ENCODE measurements around the gene SLC44A5. TPM values are rescaled to one million over a fixed set of nuclear protein-coding genes. Genes with fewer than 3 reads are reported as not detected.
"Not testable (repeated sequence)": the region's sequence is repeated elsewhere in the genome, so short reads cannot be mapped to it uniquely, and the experiment has no call there.

SLC44A5 gene
- total RNA-seq, 1 donor from 2014 or later = not detected

GRCh38 chr1:75202751-75203150 is 408.2 kb downstream of the SLC44A5 start:
- intact Hi-C loops (cut with micrococcal nuclease) = loop anchor here (1.0 to 5.0 kb wide), 2 partner anchors 430 to 1365 kb away; no protein-coding TSS in a partner anchor

DNA sequence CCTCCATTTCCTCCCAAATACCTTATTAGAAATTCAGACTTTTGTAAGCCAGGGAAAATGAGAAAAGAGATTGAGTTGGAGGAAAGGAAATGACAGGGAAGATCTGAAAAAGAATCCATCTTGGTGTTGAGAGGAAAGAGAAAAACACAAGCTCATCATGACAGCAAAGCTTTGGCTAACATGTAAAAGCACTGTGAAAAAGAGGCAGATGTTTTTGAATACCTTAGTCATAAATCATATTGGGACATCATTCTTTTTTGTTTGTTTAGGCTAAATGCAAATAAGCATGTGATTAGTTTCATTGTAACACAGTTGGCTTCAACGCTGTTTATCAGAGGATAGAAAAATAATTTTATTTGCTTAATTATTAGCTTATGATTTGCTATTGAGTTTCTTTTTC is 412.2 kb downstream of the SLC44A5 start:
- intact Hi-C loops (cut with micrococcal nuclease) = no loop called here

DNA sequence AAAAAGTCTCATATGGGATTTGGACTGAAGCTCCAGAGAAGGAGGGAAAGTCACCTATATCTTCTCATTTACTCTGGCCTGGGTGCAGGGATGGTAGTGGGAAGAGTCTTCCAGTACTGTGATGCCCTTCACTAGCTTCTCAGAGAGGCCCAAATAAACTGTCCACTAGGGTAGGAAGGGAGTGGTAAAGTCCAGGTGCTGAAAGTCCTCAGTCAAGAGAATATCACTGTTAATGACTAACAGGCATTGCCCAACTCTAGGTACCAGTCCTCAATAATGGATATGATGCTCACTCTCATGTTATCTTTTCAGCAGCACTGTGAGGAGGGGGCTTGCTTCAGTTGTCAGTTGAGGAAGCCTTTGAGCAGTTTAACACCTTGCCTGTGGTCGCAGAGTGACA is 412.8 kb downstream of the SLC44A5 start:
- intact Hi-C loops (cut with micrococcal nuclease) = no loop called here

DNA sequence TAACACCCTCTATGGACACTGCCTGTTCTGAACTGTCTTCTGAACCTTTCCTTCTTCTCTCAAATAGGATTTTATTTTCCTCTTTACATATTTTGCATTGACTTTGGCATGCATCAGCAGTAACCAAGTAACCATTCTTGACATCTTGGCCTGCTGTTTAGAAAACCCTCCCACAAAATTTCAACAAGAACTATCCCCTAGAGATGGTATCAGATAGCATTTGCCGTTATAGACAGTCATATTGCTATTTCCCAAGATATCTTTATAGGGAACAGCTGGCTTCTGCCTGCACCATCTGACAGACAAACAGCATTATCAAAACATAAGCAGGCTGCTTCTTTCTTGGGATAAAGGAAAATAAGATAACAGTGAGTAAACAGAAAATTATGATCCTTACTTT is 422.0 kb downstream of the SLC44A5 start:
- intact Hi-C loops (cut with micrococcal nuclease) = no loop called here

GRCh38 chr1:75181214-75181955 is 429.5 kb downstream of the SLC44A5 start:
- intact Hi-C loops (cut with micrococcal nuclease) = not testable (repeated sequence)

GRCh38 chr1:75174031-75174760 is 436.7 kb downstream of the SLC44A5 start:
- intact Hi-C loops (cut with micrococcal nuclease) = no loop called here

DNA sequence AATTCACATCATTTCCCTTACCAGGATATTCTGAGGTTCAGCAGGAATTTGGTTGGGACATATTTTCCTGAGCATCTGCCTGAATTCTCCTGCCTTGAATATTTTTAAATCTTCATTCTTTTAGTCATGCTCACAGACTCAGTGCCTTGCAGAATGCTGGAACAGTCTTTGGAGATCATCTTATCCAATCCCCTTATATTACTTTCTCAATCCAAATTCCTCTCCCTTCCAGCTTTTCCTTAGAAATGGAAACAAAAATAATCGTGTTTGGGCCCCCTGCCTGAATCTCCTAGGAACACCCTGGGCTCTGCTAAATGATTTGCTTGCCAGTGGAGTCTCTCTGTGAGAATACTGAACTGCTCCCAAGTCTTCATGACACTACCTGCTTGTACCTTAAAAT is 438.4 kb downstream of the SLC44A5 start:
- intact Hi-C loops (cut with micrococcal nuclease) = no loop called here

DNA sequence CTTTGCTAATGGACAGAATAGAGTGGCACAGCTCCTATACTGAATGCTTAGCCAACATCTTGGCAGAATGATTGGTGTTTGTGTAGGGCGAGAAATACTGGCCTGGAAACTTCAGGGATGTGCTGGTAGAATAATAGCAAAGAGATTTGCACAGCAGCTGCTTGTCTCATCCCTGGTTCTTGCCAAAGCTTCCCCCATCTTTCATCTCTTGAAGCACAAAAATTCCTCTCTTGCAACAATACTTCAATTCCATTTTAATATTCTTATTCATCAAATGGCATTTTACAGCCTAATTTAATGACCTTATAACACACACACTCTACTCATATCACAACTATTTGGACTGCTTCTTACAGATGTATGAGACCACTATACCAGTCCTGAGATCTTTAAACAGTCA is 439.0 kb downstream of the SLC44A5 start:
- intact Hi-C loops (cut with micrococcal nuclease) = no loop called here

DNA sequence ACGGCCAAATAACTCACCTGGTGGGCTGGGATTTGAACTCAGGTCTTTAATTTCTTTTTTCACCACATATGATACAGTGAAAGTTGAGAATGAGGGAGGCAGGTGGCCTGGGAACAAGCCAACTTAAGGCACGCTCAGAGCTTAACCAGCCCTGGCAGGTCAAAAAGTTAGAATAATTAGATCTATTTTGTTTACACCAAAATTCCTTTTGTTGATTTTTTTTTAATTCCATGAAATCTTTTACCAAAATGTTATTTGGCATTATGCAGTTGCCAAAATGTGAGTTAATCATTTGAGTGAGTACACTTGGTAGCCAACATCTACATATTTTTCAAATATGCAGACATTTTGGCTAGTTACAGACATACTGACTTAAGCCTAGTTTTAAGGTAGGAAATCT is 439.9 kb downstream of the SLC44A5 start:
- intact Hi-C loops (cut with micrococcal nuclease) = no loop called here

DNA sequence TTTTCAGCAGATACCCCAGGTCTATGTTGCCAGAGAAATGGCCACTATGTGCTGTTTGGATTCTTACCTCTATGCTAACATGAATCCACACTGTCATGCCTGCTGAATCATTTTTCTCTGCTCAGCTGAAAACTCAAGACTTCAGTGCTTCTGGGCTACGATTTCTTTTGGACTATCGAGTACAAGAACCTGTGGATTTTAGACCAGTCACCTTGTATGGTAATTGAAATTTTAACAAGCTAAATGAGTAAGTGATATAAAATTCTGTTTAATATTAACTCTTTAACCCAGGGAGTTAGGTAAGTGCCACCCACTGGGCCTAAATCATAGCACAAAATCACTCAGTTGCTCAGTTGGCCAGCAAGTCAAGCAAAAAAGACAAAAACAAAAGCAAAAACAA is 440.9 kb downstream of the SLC44A5 start:
- intact Hi-C loops (cut with micrococcal nuclease) = no loop called here

DNA sequence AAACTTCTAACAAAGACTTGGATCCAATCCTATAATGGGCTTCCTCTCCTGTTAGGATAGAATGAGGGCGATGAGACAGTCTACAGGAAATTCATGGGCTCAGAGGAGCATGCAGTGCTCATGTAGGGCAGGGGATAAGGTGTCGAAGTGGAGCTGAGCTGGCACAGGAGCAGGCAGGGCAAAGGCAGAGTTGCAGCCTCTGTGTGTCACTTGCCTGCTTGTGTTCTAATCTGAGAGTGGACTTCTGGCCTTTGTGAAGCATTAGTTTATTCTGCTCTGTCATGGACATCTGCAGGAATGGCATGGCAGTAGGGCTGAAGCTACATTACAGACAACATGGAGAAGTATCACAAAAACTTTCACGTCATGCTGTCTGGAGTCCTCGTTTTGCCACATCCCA is 444.1 kb downstream of the SLC44A5 start:
- intact Hi-C loops (cut with micrococcal nuclease) = no loop called here

DNA sequence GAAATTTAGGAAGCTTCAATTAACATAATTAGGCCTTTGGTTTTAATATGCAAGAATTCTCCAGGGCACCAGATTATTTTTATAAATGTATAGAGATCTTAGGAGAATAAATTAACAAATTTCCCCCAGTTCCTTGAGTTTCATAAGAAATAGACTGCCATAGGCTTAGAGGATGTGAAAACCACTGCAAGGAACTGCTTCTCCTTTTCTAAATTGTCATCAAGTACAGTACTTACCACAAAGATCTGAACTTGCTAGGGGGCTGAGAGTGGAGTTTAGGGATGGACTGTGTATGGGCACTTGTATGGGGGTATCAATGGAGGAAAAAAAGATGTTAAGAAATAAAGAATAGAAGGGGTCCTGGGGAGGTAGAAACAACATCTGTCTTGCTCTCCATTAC is 445.6 kb downstream of the SLC44A5 start:
- intact Hi-C loops (cut with micrococcal nuclease) = no loop called here

DNA sequence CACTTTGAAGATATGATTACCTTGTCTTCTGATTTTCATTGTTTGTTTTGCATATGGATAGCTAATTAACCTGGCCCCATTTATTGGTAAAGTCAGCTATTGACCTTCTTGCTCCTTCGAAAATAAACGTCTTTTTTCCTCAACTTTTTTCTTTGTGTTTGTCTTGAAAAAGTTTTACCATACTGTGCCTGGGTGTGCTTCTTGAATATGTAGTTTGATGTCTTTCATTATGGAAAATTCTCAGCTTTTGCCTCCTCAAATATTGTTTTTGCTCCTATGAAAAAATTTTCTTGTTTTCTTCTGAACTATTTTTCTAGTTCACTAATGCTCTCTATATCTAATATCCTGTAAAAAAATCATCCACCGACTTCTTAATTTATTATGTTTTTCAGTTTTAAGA is 451.8 kb downstream of the SLC44A5 start:
- intact Hi-C loops (cut with micrococcal nuclease) = no loop called here

Other genes with a start within 250 kb of the SLC44A5 start
- 33.5 and 34.0 TPM in 2 replicates for gene ACADM, start 113.6 kb upstream of the SLC44A5 start, total RNA-seq
- 118 and 119 TPM in 2 replicates for gene RABGGTB, start 175.1 kb upstream of the SLC44A5 start, total RNA-seq
- gene MSH4, start 185.8 kb upstream of the SLC44A5 start, total RNA-seq = 0.34 and 0.41 TPM in 2 replicates